Measurements from ENCODE around the gene SLC13A5.

SLC13A5 gene

GRCh38 chr17:6703751-6704150 is 9.4 kb downstream of the SLC13A5 start:
- DNase-seq (ENCODE audit: low read depth), result no peak
- no peak overlapping the region for H3K4me3 ChIP-seq (ENCODE audit: low read depth, low read length)
- TF ChIP-seq MYC (IDR thresholded peaks at IDR 0.05; ENCODE audit: low read depth, low read length) (no peak), MAX (IDR thresholded peaks at IDR 0.05; ENCODE audit: low read depth, low read length) (no peak), CTCF (IDR thresholded peaks at IDR 0.05; ENCODE audit: low read depth, low read length) (no peak), POLR2A (IDR thresholded peaks at IDR 0.05; ENCODE audit: extremely low read depth, insufficient read length) (no peak)

- H3K4me3 ChIP-seq (ENCODE audit: low read depth, low read length), result no peak overlapping the region
- DNase-seq (ENCODE audit: low read depth), result peak; percentile 40
- TF ChIP-seq POLR2A (IDR thresholded peaks at IDR 0.05; ENCODE audit: extremely low read depth, insufficient read length) (no peak), CTCF (IDR thresholded peaks at IDR 0.05; ENCODE audit: low read depth, low read length) (no peak), MYC (IDR thresholded peaks at IDR 0.05; ENCODE audit: low read depth, low read length) (no peak), MAX (IDR thresholded peaks at IDR 0.05; ENCODE audit: low read depth, low read length) (no peak)
These were observed 10.5 kb downstream of the SLC13A5 start for GRCh38 chr17:6702567-6703215.

GRCh38 chr17:6701719-6702118 is 11.4 kb downstream of the SLC13A5 start:
- TF ChIP-seq MAX (IDR thresholded peaks at IDR 0.05; ENCODE audit: low read depth, low read length) (no peak), CTCF (IDR thresholded peaks at IDR 0.05; ENCODE audit: low read depth, low read length) (peak; percentile 27)
- peak; percentile 40 for DNase-seq (ENCODE audit: low read depth)

GRCh38 chr17:6700948-6701307 is 12.2 kb downstream of the SLC13A5 start:
- H3K4me3 ChIP-seq (ENCODE audit: low read depth, low read length), result no peak overlapping the region
- DNase-seq (ENCODE audit: low read depth), result no peak
- no peak for TF ChIP-seq MAX (IDR thresholded peaks at IDR 0.05; ENCODE audit: low read depth, low read length)
- no peak for TF ChIP-seq POLR2A (IDR thresholded peaks at IDR 0.05; ENCODE audit: extremely low read depth, insufficient read length)
- no peak for TF ChIP-seq CTCF (IDR thresholded peaks at IDR 0.05; ENCODE audit: low read depth, low read length)
- no peak for TF ChIP-seq MYC (IDR thresholded peaks at IDR 0.05; ENCODE audit: low read depth, low read length)

More at GRCh38 chr17:6701719-6702118, 11.4 kb downstream of the SLC13A5 start:
- no peak overlapping the region for H3K4me3 ChIP-seq (ENCODE audit: low read depth, low read length)

- no peak for DNase-seq (ENCODE audit: low read depth)
- H3K4me3 ChIP-seq (ENCODE audit: low read depth, low read length), result no peak overlapping the region
- TF ChIP-seq CTCF (IDR thresholded peaks at IDR 0.05; ENCODE audit: low read depth, low read length), result no peak
- no peak for TF ChIP-seq MYC (IDR thresholded peaks at IDR 0.05; ENCODE audit: low read depth, low read length)
- TF ChIP-seq MAX (IDR thresholded peaks at IDR 0.05; ENCODE audit: low read depth, low read length), result no peak
- no peak for TF ChIP-seq POLR2A (IDR thresholded peaks at IDR 0.05; ENCODE audit: extremely low read depth, insufficient read length)
These were observed 12.9 kb downstream of the SLC13A5 start for GRCh38 chr17:6699997-6700947.

Measured in NB4 (cell line).